HT1080 (cell line): Measurements from ENCODE around the gene SIGLEC1. TPM values are rescaled to one million over a fixed set of nuclear protein-coding genes. Genes with fewer than 3 reads are reported as not detected.

Source experiments
- DNase-seq: peaks from one replicate; pipeline ENCODE4 v3.0.0-alpha.2; 2015; ENCODE audit warnings: low read depth
- total RNA-seq: library from RNA; depleted of rRNA; stranded (reverse); fragments of >200 nt; shearing (Covaris generic); gene quantifications from 2 replicates; pipeline ENCODE4 v1.2.3, GENCODE V29; 2014

SIGLEC1 gene
- total RNA-seq, 1 experiment from 2014 or later: not detected

DNA sequence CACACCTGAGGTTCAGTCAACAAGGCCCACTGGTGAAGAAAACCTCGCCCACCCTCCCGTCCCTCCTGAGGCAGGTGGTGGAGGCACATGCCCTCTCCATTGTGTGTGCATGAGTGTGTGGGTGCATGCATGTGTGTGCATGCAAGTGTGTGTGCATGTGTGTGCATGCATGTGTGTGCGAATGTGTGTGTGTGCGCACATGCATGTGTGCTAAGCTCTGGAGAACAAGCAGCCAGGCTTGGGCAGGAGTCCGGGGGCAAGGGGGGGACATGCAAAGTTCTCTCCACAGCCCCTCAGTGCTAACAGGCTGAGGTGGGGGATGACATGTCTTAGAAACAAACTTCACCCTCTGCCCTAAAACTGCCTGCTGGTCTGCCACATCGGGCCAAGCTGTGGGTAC, 17.0 kb upstream of the SIGLEC1 start:
- no peak for DNase-seq

- DNase-seq: no peak
Observed at GRCh38 chr20:3728876-3729275, 16.5 kb upstream of the SIGLEC1 start.

DNA sequence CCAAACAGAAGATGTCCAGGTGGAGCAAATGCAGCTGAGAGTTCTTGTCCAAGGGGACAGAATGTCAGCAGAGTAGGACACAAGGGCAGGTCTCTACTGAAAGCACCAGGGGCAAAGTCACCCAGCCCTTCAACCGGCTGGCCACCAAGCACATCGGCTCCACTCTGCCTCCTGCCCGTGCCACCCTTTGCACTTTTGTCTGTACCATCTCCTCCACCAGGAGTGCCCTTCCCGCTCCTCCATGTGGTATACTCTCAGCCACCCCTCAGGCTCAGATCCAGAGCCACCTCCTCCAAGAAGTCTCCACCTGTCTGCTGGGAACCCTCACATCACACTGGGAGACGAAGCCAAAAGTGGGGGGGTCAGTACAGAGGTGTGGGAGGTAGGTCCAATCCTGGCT, 16.0 kb upstream of the SIGLEC1 start:
- DNase-seq: no peak

GRCh38 chr20:3727401-3728021, 15.1 kb upstream of the SIGLEC1 start:
- DNase-seq: peak; percentile 41

GRCh38 chr20:3724356-3724755, 12.0 kb upstream of the SIGLEC1 start:
- DNase-seq: no peak

DNA sequence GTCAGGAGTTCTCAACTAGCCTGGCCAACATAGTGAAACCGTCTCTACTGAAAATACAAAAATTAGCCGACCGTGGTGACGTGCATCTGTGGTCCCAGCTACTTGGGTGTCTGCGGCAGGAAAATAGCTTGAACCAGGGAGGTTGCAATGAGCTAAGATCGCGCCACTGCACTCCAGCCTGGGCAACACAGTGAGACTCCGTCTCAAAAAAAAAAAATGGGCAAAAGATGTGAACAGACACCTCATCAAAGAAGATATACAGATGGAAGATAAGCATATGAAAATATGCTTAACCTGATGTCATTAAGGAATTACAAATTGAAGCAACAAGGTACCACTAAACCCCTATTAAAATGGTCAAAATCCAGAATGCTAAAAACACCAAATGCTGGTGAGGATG, 10.9 kb upstream of the SIGLEC1 start:
- DNase-seq: no peak

- DNase-seq: no peak
Observed at GRCh38 chr20:3721912-3722311, 9.5 kb upstream of the SIGLEC1 start.

DNA sequence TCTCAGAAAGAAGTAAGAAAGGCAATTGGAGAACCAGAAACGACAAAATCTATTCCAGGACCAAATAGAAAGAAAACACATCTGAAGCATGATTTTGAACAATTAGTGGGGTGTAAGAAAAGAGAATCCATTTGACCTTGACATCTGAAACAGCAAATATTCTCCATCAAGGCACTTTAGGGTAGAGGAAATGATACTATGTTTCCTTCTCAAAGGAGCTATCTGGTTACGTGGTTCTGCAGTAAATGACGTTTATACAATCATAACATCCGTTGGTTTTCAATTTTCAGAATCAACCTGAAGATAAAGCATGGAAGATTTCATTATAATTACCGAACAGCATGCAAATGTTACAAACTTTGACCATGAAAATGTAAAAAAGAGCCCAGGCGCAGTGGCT, 8.2 kb upstream of the SIGLEC1 start:
- no peak for DNase-seq

DNA sequence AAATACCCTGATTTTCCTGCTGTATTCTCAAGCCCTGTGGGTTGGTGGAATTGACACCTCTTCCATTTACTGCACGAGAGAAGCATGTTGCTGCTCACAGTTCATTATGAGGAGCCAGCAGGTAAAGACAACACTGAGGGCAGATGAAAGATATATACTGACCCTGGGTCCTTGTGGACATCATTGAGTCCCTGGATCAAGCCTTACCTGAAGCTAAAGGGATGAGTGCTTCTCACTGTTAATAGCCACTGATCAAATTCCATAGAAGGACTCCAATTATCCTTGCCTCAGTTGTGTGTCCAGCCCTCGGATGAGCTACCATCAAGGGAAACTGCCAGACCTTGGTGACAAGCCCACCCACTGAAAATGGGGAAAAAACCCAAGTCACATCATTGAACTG, 7.7 kb upstream of the SIGLEC1 start:
- DNase-seq: no peak

DNA sequence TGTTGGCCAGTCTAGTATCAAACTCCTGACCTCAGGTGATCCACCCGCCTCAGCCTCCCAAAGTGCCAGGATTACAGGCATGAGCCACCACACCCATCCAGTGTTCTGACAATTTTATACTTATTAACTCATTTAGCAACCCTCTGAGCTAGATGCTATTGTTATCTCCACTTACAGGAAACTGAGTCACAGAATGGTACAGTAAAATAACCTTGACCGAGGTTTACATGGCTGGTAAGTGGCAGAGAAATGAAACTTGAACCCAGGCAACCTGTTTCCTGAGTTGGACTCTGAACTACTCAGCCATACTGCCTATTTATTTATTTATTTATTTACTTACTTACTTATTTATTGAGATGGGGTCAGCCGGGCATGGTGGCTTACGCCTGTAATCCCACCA, 6.6 kb upstream of the SIGLEC1 start:
- DNase-seq: no peak

DNA sequence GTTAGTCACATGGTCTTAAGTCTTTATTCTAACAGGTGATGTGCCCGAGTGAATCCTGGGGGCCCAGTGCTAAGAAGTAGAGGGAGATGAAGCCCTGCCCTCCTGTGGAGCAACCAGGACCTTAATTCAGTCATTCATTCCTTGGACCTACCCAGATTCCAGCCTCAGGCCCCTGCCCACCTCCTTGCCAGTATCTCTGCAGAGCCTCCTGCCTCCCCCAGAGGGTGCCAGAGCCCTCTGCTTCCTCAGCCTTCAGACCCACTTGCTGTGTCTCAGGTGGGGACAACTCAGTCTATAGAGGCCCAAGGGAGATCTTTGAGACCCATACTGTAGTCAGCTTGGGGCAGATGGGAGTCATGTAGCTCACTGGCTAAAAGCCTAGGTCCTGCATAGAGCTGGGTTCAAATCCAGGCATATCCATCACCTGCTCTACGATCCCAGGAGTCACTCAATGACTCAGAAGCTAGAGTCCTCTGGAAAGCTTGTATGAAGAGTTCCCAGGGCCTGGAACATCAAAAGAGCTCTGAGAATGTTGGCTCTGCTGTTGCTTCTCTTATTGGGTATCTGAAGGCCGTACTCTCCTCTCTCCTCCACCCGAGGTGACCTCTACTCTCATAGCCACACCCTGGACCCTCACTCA, 3.9 kb upstream of the SIGLEC1 start:
- peak; percentile 49 for DNase-seq

DNA sequence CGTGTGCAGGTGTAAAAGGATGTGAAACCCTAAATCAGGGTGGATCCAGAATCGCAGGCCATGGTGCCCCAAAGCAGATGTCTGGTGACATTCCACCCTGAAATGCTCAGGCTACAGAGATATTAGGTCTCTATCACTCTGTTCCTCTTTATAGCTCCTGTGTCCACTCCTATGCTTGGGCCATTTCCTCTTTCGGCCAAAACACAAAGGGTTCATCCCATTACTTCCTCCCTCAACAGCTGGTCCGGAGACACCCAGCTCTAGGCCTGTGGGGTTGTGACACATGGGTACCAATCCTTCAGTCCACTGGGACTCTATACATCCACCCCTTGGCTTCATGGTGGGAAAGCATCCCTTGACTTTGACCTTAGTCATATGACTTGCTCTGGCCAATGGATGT, 1.7 kb upstream of the SIGLEC1 start:
- DNase-seq: no peak

GRCh38 chr20:3711484-3711941, 887 bp downstream of the SIGLEC1 start:
- no peak for DNase-seq

DNA sequence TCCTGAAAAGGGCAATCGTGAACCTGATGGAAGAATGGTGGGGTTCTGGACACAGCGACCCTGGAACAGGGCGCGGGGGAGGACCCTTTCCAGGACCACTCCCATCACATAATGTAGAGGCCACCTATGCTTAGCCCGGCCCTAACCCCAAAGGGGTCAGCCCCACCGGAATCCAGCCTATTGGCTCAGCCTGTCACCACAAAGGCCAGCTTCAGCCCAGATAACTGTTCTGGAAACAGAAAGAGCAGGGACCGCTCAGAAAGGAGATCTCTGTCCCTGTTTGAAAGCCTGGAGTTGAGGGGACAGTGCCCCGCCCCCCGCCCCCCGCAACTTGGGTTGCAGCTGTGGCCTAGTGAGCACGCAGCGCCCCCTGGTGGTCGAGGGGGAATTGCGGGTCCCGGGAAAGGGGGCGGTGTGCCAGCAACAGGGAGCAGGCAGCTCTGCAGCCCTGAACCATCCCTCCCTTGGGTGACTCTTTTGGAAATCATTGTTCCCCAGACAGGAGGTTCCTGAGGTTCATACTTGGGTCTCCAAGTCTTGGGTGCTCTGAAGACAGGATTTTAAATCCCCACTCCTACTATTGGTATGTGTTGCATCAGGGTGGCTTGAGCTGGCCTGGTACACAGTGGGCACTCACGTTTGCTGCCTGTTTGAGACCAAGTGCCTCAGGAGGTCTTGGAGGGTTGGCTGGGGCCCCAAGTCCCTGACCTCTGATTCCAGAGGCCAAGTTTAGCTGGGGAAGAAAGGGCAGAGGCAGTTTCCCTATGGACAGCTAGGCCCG, 1.5 kb downstream of the SIGLEC1 start:
- DNase-seq: peak; percentile 47

DNA sequence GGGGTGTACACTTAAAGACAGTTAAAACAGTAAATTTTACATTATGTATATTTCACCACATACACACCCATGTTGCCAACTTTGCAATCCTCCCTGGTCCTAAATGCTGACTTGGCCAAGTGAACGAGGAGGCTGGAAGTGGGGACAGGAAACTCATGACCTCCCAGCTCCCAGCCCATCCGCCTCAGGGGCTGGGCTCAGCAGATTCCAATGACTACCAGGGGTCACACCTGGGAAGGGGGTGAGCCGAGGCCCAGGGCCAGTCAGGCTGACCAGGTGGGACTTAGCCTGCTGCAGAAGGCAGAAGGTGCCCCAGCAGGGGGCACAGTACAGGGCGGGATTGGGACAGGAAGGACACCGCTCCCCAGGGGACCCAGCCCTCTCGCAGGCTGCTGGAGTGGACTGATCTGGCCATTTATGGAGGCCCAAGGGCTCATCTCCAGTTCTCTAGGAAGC, 2.4 kb downstream of the SIGLEC1 start:
- DNase-seq: no peak

- DNase-seq: no peak
Observed at GRCh38 chr20:3707508-3707899, 4.9 kb downstream of the SIGLEC1 start.

DNA sequence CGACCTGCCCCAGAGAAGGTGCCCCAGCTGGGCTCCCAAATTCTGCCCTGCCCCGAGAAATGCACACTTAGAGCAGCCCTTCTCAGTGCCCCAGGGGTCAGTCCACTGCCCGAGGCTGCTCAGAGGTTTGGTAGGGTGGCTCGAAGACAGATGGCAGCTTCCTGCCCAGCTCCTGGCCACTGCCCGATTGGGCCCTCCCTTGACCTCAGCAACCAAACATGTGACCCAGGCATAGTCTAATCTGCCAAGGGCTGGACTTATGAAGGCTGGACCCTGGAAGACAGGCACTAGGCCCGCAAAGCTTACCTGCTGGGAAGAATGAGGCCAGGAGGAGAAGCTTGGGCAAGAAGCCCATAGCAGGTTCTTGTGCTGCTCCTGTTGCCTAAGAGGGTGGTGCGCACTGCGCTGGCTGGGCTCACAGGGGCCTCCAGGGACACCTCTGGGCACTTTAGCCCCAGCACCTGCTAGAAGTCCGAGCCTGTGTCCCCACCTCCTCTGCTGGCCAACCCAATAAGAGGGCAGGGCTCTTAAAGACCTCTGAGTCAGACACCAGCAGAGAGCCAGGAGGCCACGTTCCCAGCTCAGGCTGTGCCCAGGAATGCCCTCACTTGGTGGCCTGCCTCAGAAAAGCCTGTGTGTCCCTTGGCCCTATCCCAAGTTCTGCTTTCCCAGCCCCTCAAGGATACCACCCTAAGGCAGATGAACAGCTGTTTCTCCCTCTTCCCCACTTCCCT, 5.5 kb downstream of the SIGLEC1 start:
- DNase-seq: no peak

GRCh38 chr20:3705970-3706739, 6.2 kb downstream of the SIGLEC1 start:
- DNase-seq: no peak

- DNase-seq: no peak
Observed at GRCh38 chr20:3705491-3705969, 6.9 kb downstream of the SIGLEC1 start.

DNA sequence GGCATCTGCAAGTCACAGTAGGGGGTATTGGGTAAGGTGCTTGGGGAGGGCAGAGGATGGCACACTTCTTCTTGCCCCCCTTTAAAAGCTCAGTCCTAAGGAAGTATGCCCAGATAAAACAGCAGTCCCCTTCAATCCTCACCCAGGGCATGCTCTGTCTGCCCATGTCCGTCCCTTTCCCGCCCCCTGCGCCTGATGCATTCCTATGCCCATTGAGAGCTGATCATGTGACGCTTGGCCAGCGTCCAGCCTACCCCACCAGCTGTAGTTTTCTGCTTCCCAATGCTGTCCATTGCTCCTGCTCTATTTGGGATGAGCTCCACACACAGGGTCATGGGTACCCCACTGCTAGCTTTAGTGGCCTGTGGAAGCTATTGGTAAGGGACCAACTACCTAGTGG, 8.3 kb downstream of the SIGLEC1 start:
- no peak for DNase-seq
